H7 (cell line): ENCODE results near the gene FSTL3. TPM values are rescaled to one million over a fixed set of nuclear protein-coding genes. Genes with fewer than 3 reads are reported as not detected.
"Not testable (repeated sequence)": the region's sequence is repeated elsewhere in the genome, so short reads cannot be mapped to it uniquely, and the experiment has no call there.

Experiments used
- DNase-seq: peaks from one replicate; pipeline ENCODE4 v3.0.0; 2012
- H3K27me3 ChIP-seq: 2 replicates; pipeline ENCODE4 v1.6.0; 2011; ENCODE audit warnings: mild to moderate bottlenecking, low read length; ENCODE audit not compliant: control insufficient read depth, insufficient read depth
- H3K36me3 ChIP-seq: replicated peaks from 2 replicates; pipeline ENCODE4 v1.5.1; 2011; ENCODE audit warnings: low read length; ENCODE audit not compliant: control insufficient read depth, insufficient read depth
- H3K4me3 ChIP-seq: 2 replicates; pipeline ENCODE4 v1.5.1; 2011; ENCODE audit warnings: low read depth, mild to moderate bottlenecking, control low read depth, low read length, moderate library complexity; ENCODE audit not compliant: insufficient read depth
- total RNA-seq: library from RNA; depleted of rRNA; stranded (reverse); fragments of >200 nt; shearing (Covaris generic); gene quantifications from 2 replicates; pipeline ENCODE4 v1.2.3, GENCODE V29; 2014

The FSTL3 gene
- total RNA-seq, 1 experiment from 2014 or later, result 9.7 TPM

DNA sequence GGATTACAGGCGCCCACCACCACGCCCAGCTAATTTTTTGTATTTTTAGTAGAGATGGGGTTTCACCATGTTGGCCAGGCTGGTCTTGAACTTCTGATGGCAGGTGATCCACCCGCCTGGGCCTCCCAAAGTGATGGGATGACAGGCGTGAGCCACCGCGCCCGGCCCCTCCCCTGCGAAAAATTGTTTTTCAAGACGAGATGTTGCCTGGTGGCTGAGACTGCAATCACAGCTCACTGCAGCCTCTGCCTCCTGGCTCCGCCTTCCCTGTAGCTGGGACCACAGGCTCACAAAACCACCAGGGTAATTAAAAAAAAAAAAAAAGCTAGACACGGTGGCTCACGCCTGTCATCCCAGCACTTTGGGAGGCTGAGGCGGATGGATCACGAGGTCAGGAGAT lies 23.7 kb downstream of the FSTL3 start:
- H3K27me3 ChIP-seq, DNase-seq, H3K36me3 ChIP-seq, H3K4me3 ChIP-seq: not testable (repeated sequence)

DNA sequence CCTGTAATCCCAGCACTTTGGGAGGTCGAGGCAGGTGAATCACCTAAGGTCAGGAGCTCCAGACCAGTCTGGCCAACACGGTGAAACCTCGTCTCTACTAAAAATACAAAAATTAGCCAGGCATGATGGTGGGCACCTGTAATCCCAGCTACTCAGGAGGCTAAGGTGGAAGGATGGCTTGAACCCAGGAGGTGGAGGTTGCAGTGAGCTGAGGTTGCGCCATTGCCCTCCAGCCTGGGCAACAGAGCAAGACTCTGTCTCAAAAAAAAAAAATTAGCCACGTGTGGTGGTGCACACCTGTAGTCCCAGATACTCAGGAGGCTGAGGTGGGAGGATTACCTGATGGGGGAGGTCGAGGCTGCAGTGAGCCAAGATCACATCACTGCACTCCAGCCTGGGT lies 26.7 kb downstream of the FSTL3 start:
- not testable (repeated sequence) for H3K36me3 ChIP-seq, H3K4me3 ChIP-seq, DNase-seq, H3K27me3 ChIP-seq

DNA sequence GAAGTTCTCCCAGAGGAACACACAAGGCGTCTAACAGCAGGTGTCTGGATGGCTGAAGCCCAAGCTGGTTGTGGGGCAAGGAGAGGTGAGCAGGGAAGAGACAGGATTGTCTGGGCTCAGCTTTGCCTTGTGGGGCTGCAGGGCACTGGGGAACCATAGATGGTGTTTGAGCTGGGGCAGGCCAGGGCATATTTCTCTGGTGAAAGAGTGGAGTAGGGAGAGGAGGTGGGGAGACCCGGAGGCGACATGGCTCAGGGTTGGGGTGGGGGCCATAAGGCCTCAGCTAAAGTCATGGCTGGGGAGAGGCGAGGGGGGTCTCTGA lies 27.1 kb downstream of the FSTL3 start:
- Histone ChIP-seq H3K4me3 (peak overlapping the region; percentile 25), H3K27me3 (peaks cover 2% of the 10 kb centered on the region; the same call in 1 of the 2 replicates), H3K36me3 (no peaks in the 10 kb centered on the region)
- DNase-seq, result no peak

GRCh38 chr19:703651-704446 lies 27.7 kb downstream of the FSTL3 start:
- Histone ChIP-seq H3K36me3 (no peaks in the 10 kb centered on the region), H3K4me3 (peak overlapping the region; percentile 53), H3K27me3 (peaks cover 2% of the 10 kb centered on the region; the same call in 1 of the 2 replicates)
- DNase-seq, result peak; percentile 100

- H3K27me3 ChIP-seq, result peaks cover 2% of the 10 kb centered on the region; the same call in 1 of the 2 replicates
- DNase-seq, result no peak
- no peaks in the 10 kb centered on the region for H3K36me3 ChIP-seq
- H3K4me3 ChIP-seq, result peak overlapping the region; percentile 53
These were observed 28.2 kb downstream of the FSTL3 start for GRCh38 chr19:704447-704741.

GRCh38 chr19:708154-709143 lies 32.3 kb downstream of the FSTL3 start, which contains the start of gene PALM:
Gene PALM, plus strand, starts transcription at chr19:708935. Its CDS starts 212 bp downstream, at chr19:709147.
- peak within 1 kb of the TSS; percentile 57 for H3K4me3 ChIP-seq
- no peaks in the 10 kb centered on the region for H3K36me3 ChIP-seq
- H3K27me3 ChIP-seq, result peaks cover 6% of the 10 kb centered on the region; the same call in 1 of the 2 replicates
- peak; percentile 90 for DNase-seq

DNA sequence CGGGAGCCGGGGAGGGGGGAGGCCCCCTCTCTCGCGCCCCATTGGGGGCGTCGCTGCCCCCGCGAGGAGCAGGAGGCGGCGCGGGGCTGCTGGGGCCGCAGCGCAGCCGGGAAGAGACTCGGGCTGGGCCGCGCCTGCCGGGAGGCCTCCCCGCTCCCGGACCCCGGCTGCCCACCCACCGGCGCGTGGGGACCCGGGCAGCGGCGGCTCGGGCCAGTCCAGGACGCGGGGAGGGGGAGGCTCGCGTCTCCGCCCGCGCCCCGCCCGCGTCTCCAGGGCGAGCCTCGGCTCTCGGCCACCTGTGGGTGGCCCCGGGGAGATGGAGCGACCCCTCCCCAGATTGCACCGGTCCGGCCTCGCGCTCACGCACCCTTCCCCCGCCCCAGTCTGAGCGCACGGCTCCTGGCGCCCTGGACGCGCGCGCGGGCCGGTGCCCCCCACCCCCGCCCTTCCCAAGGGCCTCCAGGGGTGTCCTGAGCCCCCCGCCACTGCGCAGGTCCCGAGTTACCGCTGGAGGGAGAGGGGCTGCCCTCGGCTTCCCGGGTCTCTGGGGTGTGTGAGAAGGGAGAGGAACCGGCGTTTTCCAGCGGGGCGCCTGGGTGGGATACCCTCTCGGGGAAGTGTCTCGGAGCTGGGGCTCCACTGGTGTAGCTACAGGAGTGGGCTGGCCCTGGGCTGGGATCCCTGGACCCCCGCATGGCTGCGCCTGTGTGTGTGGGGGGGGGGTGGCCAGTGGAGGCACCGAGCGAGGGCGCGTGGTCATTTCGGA lies 33.2 kb downstream of the FSTL3 start:
- Histone ChIP-seq H3K36me3 (no peaks in the 10 kb centered on the region), H3K4me3 (peak overlapping the region; percentile 57), H3K27me3 (peaks cover 4% of the 10 kb centered on the region; the same call in 1 of the 2 replicates)
- DNase-seq, result peak; percentile 77

DNA sequence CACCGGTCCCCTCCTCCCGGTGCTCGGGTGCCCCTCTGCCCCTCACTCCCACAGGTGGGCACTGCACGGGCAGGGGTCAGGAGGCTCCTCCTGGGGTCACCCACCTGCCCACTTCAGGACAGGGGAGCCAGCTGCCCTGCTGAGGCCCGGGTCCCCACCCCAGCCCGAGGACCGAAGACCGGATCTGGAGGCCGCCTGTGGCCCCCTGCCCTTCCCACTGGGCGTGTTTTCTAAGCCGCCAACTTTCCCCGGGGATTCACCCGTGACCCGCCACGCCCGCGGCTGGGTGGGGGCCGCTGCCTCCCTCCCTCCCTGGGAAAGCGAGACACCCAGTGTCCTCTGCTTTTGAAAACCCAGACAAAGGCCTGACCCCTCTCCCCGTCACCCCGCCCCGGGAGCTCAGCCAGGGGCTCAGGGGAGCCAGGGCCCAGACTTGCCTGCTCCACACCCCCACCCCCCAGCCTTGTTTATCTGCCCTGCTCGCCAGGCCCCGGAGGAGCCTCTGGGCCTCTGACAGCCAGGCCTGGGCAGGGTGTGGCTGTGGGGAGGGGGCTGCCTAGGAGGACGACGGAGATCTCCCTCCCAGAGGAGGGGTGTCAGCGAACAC lies 33.9 kb downstream of the FSTL3 start:
- DNase-seq, result peak; percentile 59
- no peaks in the 10 kb centered on the region for H3K36me3 ChIP-seq
- H3K27me3 ChIP-seq, result peaks cover 4% of the 10 kb centered on the region; the same call in 1 of the 2 replicates
- peak overlapping the region; percentile 57 for H3K4me3 ChIP-seq

DNA sequence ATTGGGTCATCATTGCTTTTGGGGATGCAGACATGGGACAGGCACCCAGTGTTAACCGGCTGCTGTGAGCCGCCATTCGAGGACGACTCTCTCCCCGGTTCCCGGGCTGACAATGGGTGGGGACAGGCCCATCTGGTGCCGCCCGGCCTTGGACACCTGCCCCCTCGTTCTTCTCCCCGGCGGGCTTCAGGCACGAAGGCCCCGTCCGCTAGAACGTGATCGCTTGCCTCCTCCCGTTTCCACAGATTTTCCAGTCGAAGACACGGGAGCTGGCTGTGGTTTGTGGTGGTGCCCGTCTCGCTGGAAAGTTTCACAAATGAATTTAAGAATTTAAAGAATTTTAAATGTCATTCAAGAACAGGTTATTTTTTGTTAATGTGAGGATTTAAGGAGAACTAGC lies 34.6 kb downstream of the FSTL3 start:
- Histone ChIP-seq H3K27me3 (peaks cover 4% of the 10 kb centered on the region; the same call in 1 of the 2 replicates), H3K4me3 (no peak overlapping the region), H3K36me3 (no peaks in the 10 kb centered on the region)
- peak; percentile 39 for DNase-seq

GRCh38 chr19:711254-711653 lies 35.1 kb downstream of the FSTL3 start:
- Histone ChIP-seq H3K27me3 (peaks cover 4% of the 10 kb centered on the region; the same call in 1 of the 2 replicates), H3K36me3 (no peaks in the 10 kb centered on the region), H3K4me3 (no peak overlapping the region)
- no peak for DNase-seq

GRCh38 chr19:715347-715746 lies 39.2 kb downstream of the FSTL3 start:
- Histone ChIP-seq H3K4me3 (no peak overlapping the region), H3K27me3 (no peaks in the 10 kb centered on the region), H3K36me3 (no peaks in the 10 kb centered on the region)
- no peak for DNase-seq

- DNase-seq, result peak; percentile 82
- no peak overlapping the region for H3K4me3 ChIP-seq
- H3K36me3 ChIP-seq, result no peaks in the 10 kb centered on the region
- H3K27me3 ChIP-seq, result no peaks in the 10 kb centered on the region
These were observed 42.2 kb downstream of the FSTL3 start for GRCh38 chr19:718251-718951.

GRCh38 chr19:718991-719512 lies 42.9 kb downstream of the FSTL3 start:
- peak; percentile 82 for DNase-seq
- H3K27me3 ChIP-seq, result no peaks in the 10 kb centered on the region
- H3K36me3 ChIP-seq, result no peaks in the 10 kb centered on the region
- no peak overlapping the region for H3K4me3 ChIP-seq
